ENCODE data around the gene TLE6.

Gene TLE6

DNA sequence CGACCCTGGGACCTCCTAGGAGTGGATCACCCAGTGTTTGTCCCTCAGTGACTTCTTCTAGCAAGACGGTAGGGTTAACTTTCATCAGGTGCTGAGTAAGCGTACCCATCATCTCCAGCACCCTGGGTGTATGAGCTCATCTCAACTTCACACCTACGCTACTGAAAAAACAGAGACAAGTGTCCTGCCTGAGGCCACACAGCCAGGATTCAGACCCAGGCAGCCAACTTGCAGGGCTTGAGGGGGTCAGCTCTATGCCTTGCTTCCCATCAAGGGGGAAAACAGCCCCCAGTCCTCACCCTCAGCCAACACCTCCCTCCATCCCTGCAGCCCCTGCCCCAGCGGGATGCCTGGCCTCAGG is 47.1 kb downstream of the TLE6 start:
- no peak overlapping the region for H3K27ac ChIP-seq
- no peak for DNase-seq (ENCODE audit: low spot score)
- TF ChIP-seq, protein P1, sequence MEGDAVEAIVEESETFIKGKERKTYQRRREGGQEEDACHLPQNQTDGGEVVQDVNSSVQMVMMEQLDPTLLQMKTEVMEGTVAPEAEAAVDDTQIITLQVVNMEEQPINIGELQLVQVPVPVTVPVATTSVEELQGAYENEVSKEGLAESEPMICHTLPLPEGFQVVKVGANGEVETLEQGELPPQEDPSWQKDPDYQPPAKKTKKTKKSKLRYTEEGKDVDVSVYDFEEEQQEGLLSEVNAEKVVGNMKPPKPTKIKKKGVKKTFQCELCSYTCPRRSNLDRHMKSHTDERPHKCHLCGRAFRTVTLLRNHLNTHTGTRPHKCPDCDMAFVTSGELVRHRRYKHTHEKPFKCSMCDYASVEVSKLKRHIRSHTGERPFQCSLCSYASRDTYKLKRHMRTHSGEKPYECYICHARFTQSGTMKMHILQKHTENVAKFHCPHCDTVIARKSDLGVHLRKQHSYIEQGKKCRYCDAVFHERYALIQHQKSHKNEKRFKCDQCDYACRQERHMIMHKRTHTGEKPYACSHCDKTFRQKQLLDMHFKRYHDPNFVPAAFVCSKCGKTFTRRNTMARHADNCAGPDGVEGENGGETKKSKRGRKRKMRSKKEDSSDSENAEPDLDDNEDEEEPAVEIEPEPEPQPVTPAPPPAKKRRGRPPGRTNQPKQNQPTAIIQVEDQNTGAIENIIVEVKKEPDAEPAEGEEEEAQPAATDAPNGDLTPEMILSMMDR (conservative IDR thresholded peaks at IDR 0.05; ENCODE audit: low read depth) = no peak
- POLR2A ChIA-PET (ENCODE audit: low non-redundant PET) = no interaction called here
- CTCF ChIA-PET = interaction anchor here (0.6 kb wide), 1 partner anchor 11 kb away, joined by 3 read pairs; no protein-coding TSS in a partner anchor

DNA sequence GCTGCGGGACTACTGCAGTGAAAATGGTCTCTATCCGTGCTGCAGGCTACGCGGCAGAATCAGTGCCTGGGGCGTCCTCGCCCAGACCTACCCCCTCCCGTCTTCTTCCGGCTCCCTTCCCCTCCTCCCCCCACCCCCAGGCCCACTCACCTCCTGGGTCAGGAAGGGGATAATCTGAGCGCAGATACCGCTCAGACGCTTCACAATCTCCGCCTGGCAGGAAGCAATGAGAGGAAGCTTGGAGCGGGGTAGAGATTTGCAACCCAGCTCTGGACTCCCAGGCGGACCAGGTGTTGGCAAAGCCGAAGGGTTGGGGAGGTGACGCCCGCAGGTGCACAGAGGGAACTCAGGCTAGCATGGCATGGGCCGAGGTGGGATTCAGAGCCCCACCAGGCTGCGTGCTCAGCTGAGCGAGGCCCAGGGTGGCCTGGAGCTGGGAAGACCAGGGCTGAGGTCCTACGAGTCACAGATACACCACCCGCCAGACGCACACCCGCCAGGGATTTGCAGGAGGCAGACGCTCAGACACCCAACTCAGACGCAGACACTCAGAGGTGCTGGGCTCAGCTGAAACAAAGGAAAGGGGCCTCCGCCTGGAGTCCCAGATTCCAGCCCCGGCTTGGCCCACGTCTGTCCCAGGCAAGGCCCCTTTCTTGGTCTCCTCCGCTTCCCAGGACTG is 47.6 kb downstream of the TLE6 start:
- POLR2A ChIA-PET (ENCODE audit: low non-redundant PET) = no interaction called here
- no peak overlapping the region for H3K27ac ChIP-seq
- no peak for DNase-seq (ENCODE audit: low spot score)
- CTCF ChIA-PET = no interaction called here
- TF ChIP-seq, protein P1 (conservative IDR thresholded peaks at IDR 0.05; ENCODE audit: low read depth) = no peak

DNA sequence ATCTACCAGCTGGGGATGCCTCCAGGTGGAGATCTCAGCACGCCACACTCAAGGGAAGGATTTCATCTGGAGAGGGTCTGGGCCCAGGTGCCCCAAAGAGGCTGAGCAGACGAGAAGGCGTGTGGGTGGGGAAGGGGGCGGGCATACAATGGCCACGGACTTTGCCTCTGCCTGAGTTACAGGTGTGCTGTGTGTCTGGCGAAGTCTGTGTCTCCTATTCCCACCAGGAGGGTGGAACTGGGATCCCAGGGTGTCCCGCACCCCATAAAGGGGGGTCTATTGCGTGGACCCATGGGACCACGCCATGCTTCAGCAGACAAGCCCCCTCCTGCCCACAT is 48.2 kb downstream of the TLE6 start:
- TF ChIP-seq, protein P1 (conservative IDR thresholded peaks at IDR 0.05; ENCODE audit: low read depth) = no peak
- H3K27ac ChIP-seq = no peak overlapping the region
- ChIA-PET CTCF (no interaction called here), POLR2A (ENCODE audit: low non-redundant PET) (no interaction called here)
- no peak for DNase-seq (ENCODE audit: low spot score)

GRCh38 chr19:3026768-3027167 is 49.4 kb downstream of the TLE6 start:
- CTCF ChIA-PET = interaction anchor here (0.6 to 0.7 kb wide), 2 partner anchors 29 to 70 kb away, joined by 4 read pairs; no protein-coding TSS in a partner anchor

DNA sequence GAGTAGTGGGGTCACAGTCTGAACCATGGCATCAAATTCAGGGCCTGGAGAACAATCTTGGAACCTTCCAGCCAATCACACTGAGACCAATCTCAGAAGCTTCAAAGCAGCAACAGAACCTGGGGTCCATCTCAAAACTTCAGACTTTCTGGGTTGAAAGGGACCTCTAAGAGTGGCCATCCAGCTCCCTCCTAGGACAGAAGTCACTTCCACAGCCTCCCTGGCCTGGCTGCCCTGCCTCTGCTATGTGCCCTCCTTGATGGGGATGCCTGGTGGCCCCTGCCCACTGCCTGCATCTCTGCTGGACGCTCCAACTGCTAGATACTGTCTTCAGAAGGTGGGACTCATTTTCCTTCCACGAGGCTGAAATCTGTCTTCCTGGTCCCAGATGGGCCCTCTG is 49.9 kb downstream of the TLE6 start:
- ChIA-PET CTCF (interaction anchor here (0.7 kb wide), 1 partner anchor 29 kb away, joined by 4 read pairs; no protein-coding TSS in a partner anchor), POLR2A (ENCODE audit: low non-redundant PET) (no interaction called here)
- H3K27ac ChIP-seq = peak overlapping the region; percentile 8; the same call in 1 of the 2 replicates
- TF ChIP-seq, protein P1 (conservative IDR thresholded peaks at IDR 0.05; ENCODE audit: low read depth) = no peak
- DNase-seq (ENCODE audit: low spot score) = no peak

More at GRCh38 chr19:3026768-3027167, 49.4 kb downstream of the TLE6 start:
- DNase-seq (ENCODE audit: low spot score) = no peak
- POLR2A ChIA-PET (ENCODE audit: low non-redundant PET) = no interaction called here
- no peak overlapping the region for H3K27ac ChIP-seq
- TF ChIP-seq, protein P1 (conservative IDR thresholded peaks at IDR 0.05; ENCODE audit: low read depth) = no peak

DNA sequence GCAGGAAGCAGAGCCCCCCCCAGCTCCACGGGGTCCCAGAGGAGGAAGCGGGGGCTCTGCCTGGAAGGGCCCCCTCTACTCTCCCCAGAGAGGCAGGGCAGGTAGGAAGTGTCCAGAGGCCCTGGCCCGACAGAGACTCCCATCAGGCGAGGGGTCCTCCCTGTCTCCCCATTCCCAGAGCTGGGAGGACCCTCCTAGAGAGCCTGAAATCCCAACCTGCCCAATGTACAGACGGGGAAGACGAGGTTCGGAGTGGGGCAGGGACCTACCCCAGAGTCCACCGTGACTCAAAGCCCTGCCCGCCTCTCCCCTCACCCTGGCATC is 50.6 kb downstream of the TLE6 start:
- peak overlapping the region; percentile 8; the same call in 1 of the 2 replicates for H3K27ac ChIP-seq
- TF ChIP-seq, protein P1 (conservative IDR thresholded peaks at IDR 0.05; ENCODE audit: low read depth) = no peak
- CTCF ChIA-PET = no interaction called here
- POLR2A ChIA-PET (ENCODE audit: low non-redundant PET) = no interaction called here
- no peak for DNase-seq (ENCODE audit: low spot score)

Data from RWPE1 (cell line).